HL-60 (cell line): ENCODE results near the gene TMEM255B.

Source experiments
- DNase-seq, 2 experiments: peaks; one replicate each; pipeline ENCODE4 v3.0.0-alpha.2; 2010 to 2020; ENCODE audit warnings: low read depth in 1 of 2, low spot score in 1 of 2
- H3K27ac ChIP-seq: fragments of 250-450 bp; sonication (Bioruptor Pico); replicated peaks from 2 replicates; pipeline ENCODE4 v1.5.1; 2020; ENCODE audit warnings: mild to moderate bottlenecking, moderate library complexity
- H3K27me3 ChIP-seq: fragments of 250-450 bp; sonication (Bioruptor Pico); 2 replicates; pipeline ENCODE4 v1.5.1; 2021; ENCODE audit warnings: mild to moderate bottlenecking, moderate library complexity; ENCODE audit not compliant: insufficient read depth, poor library complexity, severe bottlenecking
- H3K4me3 ChIP-seq: replicated peaks from 2 replicates; pipeline ENCODE4 v1.5.1; 2011; ENCODE audit warnings: mild to moderate bottlenecking, control low read depth, low read length; ENCODE audit not compliant: insufficient read depth
- CTCF ChIP-seq: IDR thresholded peaks from one replicate; pipeline ENCODE4 v1.5.1; 2011; ENCODE audit warnings: low read length, control low read depth, inconsistent platforms; ENCODE audit not compliant: insufficient read depth
- GABPA ChIP-seq: IDR thresholded peaks from 2 replicates; pipeline ENCODE4 v1.6.1; 2012; ENCODE audit warnings: low read depth
- POLR2AphosphoS5 ChIP-seq: IDR thresholded peaks from 2 replicates; pipeline ENCODE4 v1.6.1; 2012; ENCODE audit warnings: low read depth
- REST ChIP-seq: IDR thresholded peaks from 2 replicates; pipeline ENCODE4 v1.6.1; 2012; ENCODE audit warnings: low read depth; ENCODE audit not compliant: insufficient replicate concordance
- SPI1 ChIP-seq: IDR thresholded peaks from 2 replicates; pipeline ENCODE4 v1.6.1; 2012; ENCODE audit warnings: low read depth, mild to moderate bottlenecking, borderline replicate concordance

The TMEM255B gene

GRCh38 chr13:113785051-113786010 lies 26.3 kb downstream of the TMEM255B start:
- H3K27me3 ChIP-seq, result no peaks in the 10 kb centered on the region
- H3K4me3 ChIP-seq, result no peak overlapping the region
- TF ChIP-seq REST (no peak), SPI1 (no peak), POLR2AphosphoS5 (no peak), GABPA (no peak), CTCF (no peak)
- peak in 1 of 2 experiments; percentile 32 for DNase-seq
- no peak overlapping the region for H3K27ac ChIP-seq

- Histone ChIP-seq H3K27ac (no peak overlapping the region), H3K27me3 (no peaks in the 10 kb centered on the region), H3K4me3 (no peak overlapping the region)
- no peak for DNase-seq
- TF ChIP-seq REST (no peak), CTCF (no peak), POLR2AphosphoS5 (no peak), GABPA (no peak), SPI1 (no peak)
These were observed 27.3 kb downstream of the TMEM255B start for GRCh38 chr13:113786262-113786841.

- no peak overlapping the region for H3K4me3 ChIP-seq
- no peak overlapping the region for H3K27ac ChIP-seq
- H3K27me3 ChIP-seq, result no peaks in the 10 kb centered on the region
- DNase-seq, result no peak
- no peak for TF ChIP-seq POLR2AphosphoS5
- no peak for TF ChIP-seq SPI1
- TF ChIP-seq REST, result no peak
- no peak for TF ChIP-seq CTCF
- TF ChIP-seq GABPA, result no peak
These were observed 28.7 kb downstream of the TMEM255B start for GRCh38 chr13:113787694-113788093.
